ENCODE results near the gene LGALS7.

GRCh38 chr19:38785187-38785699 lies 11.9 kb upstream of the LGALS7 start:
- TF ChIP-seq CTCF (IDR thresholded peaks at IDR 0.05; ENCODE audit: insufficient read depth, low read length, poor library complexity, severe bottlenecking) (no peak), EZH2phosphoT487 (conservative IDR thresholded peaks at IDR 0.05; ENCODE audit: low read length) (no peak)

Data from SU-DHL-6 (cell line).